Keratinocyte (primary cell): ENCODE results near the gene KANK2. TPM values are rescaled to one million over a fixed set of nuclear protein-coding genes. Genes with fewer than 3 reads are reported as not detected.

Source experiments
- DNase-seq: peaks from one replicate; pipeline ENCODE4 v3.0.0-alpha.2; 2011; ENCODE audit warnings: low read depth, missing footprints, low spot score
- FAIRE-seq: peaks from 2 replicates; lab custom pipeline; 2011; peaks lifted over from hg19 to GRCh38; lab: Jason Lieb, UNC
- H2AFZ ChIP-seq: 2 replicates; pipeline ENCODE4 v1.6.0; 2012; ENCODE audit warnings: low read length, control low read depth, inconsistent platforms; ENCODE audit not compliant: control insufficient read depth
- H3K27ac ChIP-seq: 2 replicates; pipeline ENCODE4 v1.5.1; 2011; ENCODE audit warnings: low read length; ENCODE audit not compliant: control insufficient read depth, insufficient read depth
- H3K27me3 ChIP-seq: 3 replicates; pipeline ENCODE4 v1.6.0; 2011; ENCODE audit warnings: low read length; ENCODE audit not compliant: control insufficient read depth, insufficient read depth; ENCODE audit errors: extremely low read depth
- H3K36me3 ChIP-seq, 2 experiments: 2 replicates in 1 of 2; 3 replicates in 1 of 2; pipeline ENCODE4 v1.5.1; 2011; ENCODE audit warnings: low read length in 2 of 2, mild to moderate bottlenecking in 1 of 2; ENCODE audit not compliant: control insufficient read depth in 2 of 2, insufficient read depth in 2 of 2; ENCODE audit errors: extremely low read depth in 1 of 2
- H3K4me1 ChIP-seq: 3 replicates; pipeline ENCODE4 v1.5.1; 2011; ENCODE audit warnings: low read length; ENCODE audit not compliant: control insufficient read depth, insufficient read depth; ENCODE audit errors: extremely low read depth
- H3K4me2 ChIP-seq: 3 replicates; pipeline ENCODE4 v1.6.0; 2011; ENCODE audit warnings: low read depth, low read length; ENCODE audit not compliant: control insufficient read depth, insufficient read depth; ENCODE audit errors: extremely low read depth
- H3K4me3 ChIP-seq, 3 experiments: fragments of 200-600 bp in 1 of 3; sonication (generic) in 1 of 3; 2 replicates in 2 of 3; 3 replicates in 1 of 3; pipeline ENCODE4 v1.5.1; 2011 to 2016; ENCODE audit warnings: low read length in 3 of 3, mild to moderate bottlenecking in 3 of 3, control low read depth in 2 of 3, inconsistent platforms in 1 of 3, low read depth in 1 of 3, mixed read lengths in 1 of 3, mixed run types in 1 of 3, moderate library complexity in 1 of 3; ENCODE audit not compliant: control insufficient read depth in 2 of 3, insufficient read depth in 2 of 3; ENCODE audit errors: extremely low read depth in 1 of 3
- H3K79me2 ChIP-seq: 2 replicates; pipeline ENCODE4 v1.6.0; 2012; ENCODE audit warnings: low read length; ENCODE audit not compliant: control insufficient read depth, insufficient read depth
- H3K9ac ChIP-seq: 3 replicates; pipeline ENCODE4 v1.6.0; 2011; ENCODE audit warnings: low read length; ENCODE audit not compliant: control insufficient read depth, insufficient read depth; ENCODE audit errors: extremely low read depth
- H3K9me1 ChIP-seq: 3 replicates; pipeline ENCODE4 v1.6.0; 2011; ENCODE audit warnings: low read length; ENCODE audit not compliant: control insufficient read depth, insufficient read depth; ENCODE audit errors: extremely low read depth
- H3K9me3 ChIP-seq: 2 replicates; pipeline ENCODE4 v1.5.1; 2012; ENCODE audit warnings: low read depth, low read length; ENCODE audit not compliant: control insufficient read depth
- H4K20me1 ChIP-seq: 3 replicates; pipeline ENCODE4 v1.6.0; 2011; ENCODE audit warnings: low read length; ENCODE audit not compliant: control insufficient read depth, insufficient read depth; ENCODE audit errors: extremely low read depth
- CTCF ChIP-seq, 3 experiments: IDR thresholded peaks in 1 of 3; conservative IDR thresholded peaks in 1 of 3; optimal IDR thresholded peaks in 1 of 3; 2 replicates in 2 of 3; 3 replicates in 1 of 3; pipeline versions ENCODE3 to v1.5.1; 2011; ENCODE audit warnings: low read length in 3 of 3, mild to moderate bottlenecking in 3 of 3, moderate library complexity in 2 of 3, control low read depth in 1 of 3, inconsistent platforms in 1 of 3; ENCODE audit not compliant: insufficient read depth in 2 of 3; ENCODE audit errors: extremely low read depth in 1 of 3
- EZH2 ChIP-seq: IDR thresholded peaks from one replicate; pipeline ENCODE4 v1.6.1; 2012; ENCODE audit warnings: inconsistent platforms, mild to moderate bottlenecking, low read length, moderate library complexity
- dilution Hi-C: fragments of 300-500 bp; cut with MboI; formaldehyde crosslinking; loops from one replicate; pipeline ENCODE4 v1.7.0; 2020; ENCODE audit warnings: low sequenced_read_pairs; ENCODE audit not compliant: extremely low pct_ligation_motif_present
- polyA plus RNA-seq, 5 experiments: library from polyadenylated mRNA; depleted of rRNA in 3 of 5; stranded (reverse) in 3 of 5; stranded (forward) in 1 of 5; unstranded in 1 of 5; fragments of >200 nt; gene quantifications; 1 replicate in 1 of 5; 2 replicates in 3 of 5; 3 replicates in 1 of 5; pipeline versions ENCODE4 v1.2.1 to v1.2.3, GENCODE V29; 2011 to 2012; ENCODE audit warnings: missing spikeins in 2 of 5, low read depth in 1 of 5, low replicate concordance in 1 of 5

Gene KANK2
- polyA plus RNA-seq, 1 donor (not counting 4 experiments of a cell fraction or from before 2014, with no cell fraction given), result 2.8 TPM

GRCh38 chr19:11194656-11195558 is 2.4 kb downstream of the KANK2 start:
- Histone ChIP-seq H3K4me3 (no peak overlapping the region), H3K79me2 (no peaks in the 10 kb centered on the region), H3K27ac (no peak overlapping the region), H4K20me1 (no peaks in the 10 kb centered on the region), H2AFZ (no peak overlapping the region), H3K9ac (no peak overlapping the region), H3K9me3 (no peaks in the 10 kb centered on the region), H3K9me1 (no peaks in the 10 kb centered on the region), H3K4me1 (peaks cover under 1% of the 10 kb centered on the region), H3K36me3 (peaks cover 0 to 2% of the 10 kb centered on the region in 2 experiments), H3K27me3 (no peaks in the 10 kb centered on the region), H3K4me2 (no peak overlapping the region)
- FAIRE-seq (no peak), DNase-seq (no peak)
- dilution Hi-C loops, result no loop called here
- no peak for TF ChIP-seq CTCF (optimal IDR thresholded peaks at IDR 0.05 in 1 of 3, IDR thresholded peaks at IDR 0.05 in 1 of 3, conservative IDR thresholded peaks at IDR 0.05 in 1 of 3; ENCODE audit: extremely low read depth in 1 of 3, insufficient read depth in 2 of 3, low read length in 3 of 3)

- Histone ChIP-seq H3K9me3 (no peaks in the 10 kb centered on the region), H2AFZ (no peak overlapping the region), H3K4me1 (peaks cover 5% of the 10 kb centered on the region), H3K27ac (no peak overlapping the region), H3K27me3 (no peaks in the 10 kb centered on the region), H3K4me2 (no peak overlapping the region), H3K79me2 (no peaks in the 10 kb centered on the region), H4K20me1 (no peaks in the 10 kb centered on the region), H3K4me3 (no peak overlapping the region), H3K9ac (no peak overlapping the region), H3K9me1 (no peaks in the 10 kb centered on the region), H3K36me3 (peaks cover 0 to 2% of the 10 kb centered on the region in 2 experiments)
- FAIRE-seq (no peak), DNase-seq (no peak)
- no peak for TF ChIP-seq CTCF (optimal IDR thresholded peaks at IDR 0.05 in 1 of 3, IDR thresholded peaks at IDR 0.05 in 1 of 3, conservative IDR thresholded peaks at IDR 0.05 in 1 of 3; ENCODE audit: extremely low read depth in 1 of 3, insufficient read depth in 2 of 3, low read length in 3 of 3)
- no peak for TF ChIP-seq EZH2
- dilution Hi-C loops, result no loop called here
Measured at GRCh38 chr19:11194173-11194572, 3.2 kb downstream of the KANK2 start.
